HG02610 (cell line): ENCODE results near the gene KCNAB2.
"Not testable (repeated sequence)": the region's sequence is repeated elsewhere in the genome, so short reads cannot be mapped to it uniquely, and the experiment has no call there.

Experiments
- ATAC-seq: cut with Tn5 transposase; IDR thresholded peaks from one replicate; pipeline ENCODE4 v1.9.1; 2021; ENCODE audit warnings: mild to moderate bottlenecking, moderate library complexity; ENCODE audit not compliant: unreplicated experiment

KCNAB2 gene

GRCh38 chr1:6009120-6010040 is 36.3 kb upstream of the KCNAB2 start:
- ATAC-seq = no peak

- no peak for ATAC-seq
Measured at GRCh38 chr1:6010554-6010953, 35.1 kb upstream of the KCNAB2 start.

GRCh38 chr1:6011161-6011945 is 34.3 kb upstream of the KCNAB2 start:
- no peak for ATAC-seq

GRCh38 chr1:6011946-6012258 is 33.8 kb upstream of the KCNAB2 start:
- no peak for ATAC-seq

- no peak for ATAC-seq
Measured at GRCh38 chr1:6012529-6013318, 33.0 kb upstream of the KCNAB2 start.

- ATAC-seq = no peak
Measured at GRCh38 chr1:6013491-6013890, 32.2 kb upstream of the KCNAB2 start.

GRCh38 chr1:6014130-6014999 is 31.3 kb upstream of the KCNAB2 start:
- no peak for ATAC-seq

GRCh38 chr1:6016191-6016865 is 29.4 kb upstream of the KCNAB2 start:
- no peak for ATAC-seq

GRCh38 chr1:6017654-6018053 is 28.0 kb upstream of the KCNAB2 start:
- not testable (repeated sequence) for ATAC-seq

GRCh38 chr1:6019166-6019845 is 26.4 kb upstream of the KCNAB2 start:
- ATAC-seq = no peak

GRCh38 chr1:6022193-6022592 is 23.5 kb upstream of the KCNAB2 start:
- ATAC-seq = no peak

GRCh38 chr1:6023346-6023745 is 22.3 kb upstream of the KCNAB2 start:
- ATAC-seq = no peak

GRCh38 chr1:6024376-6024775 is 21.3 kb upstream of the KCNAB2 start:
- no peak for ATAC-seq

- ATAC-seq = no peak
Measured at GRCh38 chr1:6025269-6026094, 20.2 kb upstream of the KCNAB2 start.

- ATAC-seq = peak; percentile 83
Measured at GRCh38 chr1:6026095-6026809, 19.4 kb upstream of the KCNAB2 start.

- no peak for ATAC-seq
Measured at GRCh38 chr1:6027591-6027990, 18.1 kb upstream of the KCNAB2 start.

GRCh38 chr1:6028042-6028850 is 17.4 kb upstream of the KCNAB2 start:
- peak; percentile 35 for ATAC-seq
